ENCODE measurements around the gene CD52. TPM values are rescaled to one million over a fixed set of nuclear protein-coding genes. Genes with fewer than 3 reads are reported as not detected.
"Not testable (repeated sequence)": the region's sequence is repeated elsewhere in the genome, so short reads cannot be mapped to it uniquely, and the experiment has no call there.

Gene CD52
- polyA plus RNA-seq, 4 donors: 1.7 to 9.6 (median 5.3) TPM

- DNase-seq (ENCODE audit: low read depth in 4 of 4, low spot score in 2 of 4): no peak
Measured at GRCh38 chr1:26283871-26284596, 33.7 kb upstream of the CD52 start.

DNA sequence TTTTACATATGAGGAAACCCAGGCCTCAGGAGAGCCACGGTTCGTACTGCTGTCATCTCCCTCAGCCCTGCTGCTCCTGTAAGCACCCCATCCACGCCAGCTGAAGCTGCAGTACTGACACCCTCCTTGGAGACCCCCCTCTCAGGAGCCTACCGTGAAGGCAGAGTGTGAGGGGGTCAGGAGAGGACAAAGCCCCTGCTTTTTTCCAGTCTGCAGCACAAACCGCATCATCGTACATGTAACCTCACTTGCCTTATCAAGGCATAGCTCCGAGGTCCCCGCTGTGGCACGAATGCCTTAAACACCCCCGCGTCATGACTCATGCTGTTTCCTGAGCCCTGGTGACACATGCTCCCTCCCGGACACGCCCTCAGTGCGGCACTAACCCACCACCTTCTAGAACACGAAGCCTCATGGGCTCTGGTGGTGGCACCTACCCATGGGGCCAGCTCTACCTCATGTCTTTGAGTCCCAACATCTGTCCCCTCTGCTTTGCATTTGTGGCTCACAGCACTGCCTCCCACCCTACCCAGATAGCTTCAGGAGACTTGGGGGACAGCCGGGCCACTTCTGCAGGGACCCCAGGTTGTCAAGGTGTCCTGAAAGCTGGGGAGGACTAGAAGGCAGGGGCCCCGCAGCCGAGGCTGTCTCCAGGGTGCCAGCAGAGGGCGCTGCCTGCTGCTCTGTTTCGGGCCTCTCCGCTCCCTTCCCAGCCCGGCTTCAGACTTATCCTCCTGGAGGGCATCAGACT lies 33.0 kb upstream of the CD52 start:
- DNase-seq (ENCODE audit: low read depth in 4 of 4, low spot score in 2 of 4): no peak

DNA sequence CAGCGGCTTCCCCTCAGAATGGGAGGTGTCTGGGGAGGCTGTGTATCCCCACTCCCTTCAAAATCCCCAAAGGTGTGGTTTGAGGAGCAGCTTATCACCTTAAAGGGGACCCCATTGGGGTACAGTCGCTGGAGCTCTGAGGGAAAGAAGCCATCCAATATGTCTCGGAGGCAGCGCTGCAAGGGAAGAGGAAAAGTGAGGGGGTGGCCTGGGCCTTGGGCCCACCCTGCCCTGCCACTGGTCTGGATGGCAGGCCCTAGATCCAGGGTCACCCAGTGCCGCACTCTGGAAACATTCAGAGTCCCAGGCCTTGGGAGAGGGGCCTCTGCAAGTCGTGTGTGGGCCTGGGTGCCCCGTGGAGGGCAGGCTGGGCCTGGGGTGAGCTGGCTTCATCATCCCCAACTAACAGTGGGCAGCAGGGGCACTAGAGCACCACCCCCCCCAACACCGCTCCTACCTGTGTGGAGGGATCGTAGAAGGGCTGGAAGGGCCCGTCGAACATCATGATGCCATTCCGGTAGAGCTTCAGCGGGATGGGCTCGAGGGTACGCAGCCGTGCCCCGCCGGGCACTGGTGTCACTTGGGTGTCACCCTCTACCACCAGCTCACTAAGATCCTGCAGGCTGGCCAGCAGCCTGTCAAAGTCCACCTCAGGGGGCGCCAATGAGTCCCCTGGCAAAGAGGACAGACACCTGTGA lies 32.2 kb upstream of the CD52 start:
- no peak for DNase-seq (ENCODE audit: low read depth in 4 of 4, low spot score in 2 of 4)

DNA sequence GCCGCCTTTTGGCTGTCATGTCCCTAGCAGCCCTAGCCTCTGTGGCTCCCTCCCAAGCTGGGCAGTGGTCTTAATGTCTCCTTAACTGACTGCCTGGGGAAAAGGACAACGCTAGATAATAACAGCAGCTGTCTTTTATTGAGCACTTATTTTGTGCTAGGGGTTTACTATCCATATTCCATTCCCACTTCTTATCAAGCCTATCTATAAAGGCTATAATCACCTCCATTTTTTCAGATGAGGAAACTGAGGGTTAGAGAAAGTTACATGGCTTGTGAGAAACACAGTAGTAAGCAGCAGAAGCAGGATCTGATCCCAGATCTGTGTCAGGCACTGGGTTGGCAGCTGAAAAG lies 31.7 kb upstream of the CD52 start:
- no peak for DNase-seq (ENCODE audit: low read depth in 4 of 4, low spot score in 2 of 4)

GRCh38 chr1:26287033-26287711 lies 30.6 kb upstream of the CD52 start:
- no peak for DNase-seq (ENCODE audit: low read depth in 4 of 4, low spot score in 2 of 4)

GRCh38 chr1:26287811-26288210 lies 29.9 kb upstream of the CD52 start:
- no peak for DNase-seq (ENCODE audit: low read depth in 4 of 4, low spot score in 2 of 4)

DNA sequence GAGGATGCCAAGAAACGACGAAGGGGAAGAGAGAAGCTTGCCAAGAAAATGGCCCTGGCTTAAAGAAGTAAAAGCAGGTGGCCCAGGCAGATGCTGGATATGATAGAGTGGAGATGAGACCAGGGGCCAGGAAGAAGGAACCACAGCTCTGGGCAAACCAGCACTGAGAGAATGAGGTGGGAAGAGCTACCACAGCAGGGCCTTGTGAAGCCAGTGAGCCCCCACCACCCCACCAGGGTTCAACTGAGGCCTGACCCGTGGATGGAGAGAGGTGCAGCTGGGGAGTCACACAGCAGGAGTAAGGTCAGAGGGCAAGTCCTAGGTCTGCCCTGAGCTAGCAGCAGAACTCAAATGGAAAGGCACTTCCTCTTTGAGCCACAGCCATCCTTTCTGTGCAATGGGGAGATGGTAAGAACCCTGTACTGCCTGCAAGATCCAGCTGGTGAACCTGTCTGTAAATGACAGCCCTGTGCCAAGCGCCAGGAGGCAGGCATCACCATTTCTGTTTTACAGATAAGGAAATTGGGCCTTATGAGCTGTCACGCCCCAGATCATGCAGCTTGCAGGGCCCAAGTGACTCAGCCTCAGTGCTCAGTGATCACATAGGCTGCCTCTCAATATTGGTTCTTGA lies 29.3 kb upstream of the CD52 start:
- DNase-seq (ENCODE audit: low read depth in 4 of 4, low spot score in 2 of 4): no peak

- no peak for DNase-seq (ENCODE audit: low read depth in 4 of 4, low spot score in 2 of 4)
Measured at GRCh38 chr1:26289158-26290059, 28.3 kb upstream of the CD52 start.

DNA sequence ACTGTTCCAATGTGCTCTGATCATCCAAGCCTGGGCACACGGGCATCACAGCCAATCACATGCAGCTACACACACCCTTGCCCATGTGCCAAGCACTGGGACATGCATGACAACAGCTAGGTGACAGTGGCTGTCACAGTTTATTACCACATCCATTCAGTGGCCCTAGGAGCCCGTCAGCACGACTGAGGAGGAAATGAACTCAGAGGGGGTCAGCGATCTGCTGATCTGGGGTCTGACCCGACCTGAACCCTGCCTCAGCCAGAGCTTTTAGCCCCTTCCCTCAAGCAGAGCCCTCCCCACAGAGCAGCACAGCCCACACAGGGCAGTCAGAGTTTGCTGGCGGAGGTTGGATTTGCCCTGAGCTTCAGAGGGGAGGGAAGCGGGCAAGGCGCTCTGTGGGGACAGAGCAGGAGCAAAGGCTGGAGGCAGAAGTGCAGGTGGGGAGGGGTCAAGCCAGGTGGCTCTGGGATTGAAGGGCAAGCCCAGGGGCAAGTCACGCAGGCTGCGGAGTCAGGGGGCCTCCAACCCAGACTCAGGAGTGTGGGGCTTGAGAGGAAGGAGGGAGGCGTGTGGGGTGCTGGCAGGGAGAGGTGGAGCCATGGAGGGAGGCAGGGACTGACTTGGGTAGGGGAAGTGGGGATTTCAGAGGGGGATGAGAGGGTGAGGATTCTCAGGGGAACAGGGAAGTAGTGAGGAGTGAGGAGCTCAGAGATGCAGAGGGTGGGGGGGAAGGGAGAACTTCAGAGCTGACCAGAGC lies 27.5 kb upstream of the CD52 start:
- no peak for DNase-seq (ENCODE audit: low read depth in 4 of 4, low spot score in 2 of 4)

GRCh38 chr1:26290882-26291261 lies 26.9 kb upstream of the CD52 start:
- no peak for DNase-seq (ENCODE audit: low read depth in 4 of 4, low spot score in 2 of 4)

GRCh38 chr1:26291433-26291832 lies 26.3 kb upstream of the CD52 start:
- no peak for DNase-seq (ENCODE audit: low read depth in 4 of 4, low spot score in 2 of 4)

DNA sequence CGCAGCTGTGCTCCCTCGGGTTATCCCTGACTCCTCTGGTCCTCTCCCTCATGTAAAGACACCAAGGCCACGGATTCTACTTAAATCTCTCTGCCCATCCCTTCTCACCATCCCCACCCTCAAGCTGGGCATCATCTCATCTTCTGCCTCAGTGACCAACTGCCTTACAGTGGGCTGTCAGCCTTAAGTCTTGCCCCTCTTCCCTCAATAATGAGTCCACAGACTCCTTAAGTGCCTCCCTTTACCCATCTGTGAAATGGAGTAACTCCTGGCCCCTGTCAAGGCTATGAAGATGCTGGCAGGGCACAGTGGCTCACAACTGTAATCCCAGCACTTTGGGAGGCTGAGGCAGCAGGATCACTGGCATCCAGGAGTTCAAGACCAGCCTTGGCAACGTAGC lies 25.8 kb upstream of the CD52 start:
- no peak for DNase-seq (ENCODE audit: low read depth in 4 of 4, low spot score in 2 of 4)

DNA sequence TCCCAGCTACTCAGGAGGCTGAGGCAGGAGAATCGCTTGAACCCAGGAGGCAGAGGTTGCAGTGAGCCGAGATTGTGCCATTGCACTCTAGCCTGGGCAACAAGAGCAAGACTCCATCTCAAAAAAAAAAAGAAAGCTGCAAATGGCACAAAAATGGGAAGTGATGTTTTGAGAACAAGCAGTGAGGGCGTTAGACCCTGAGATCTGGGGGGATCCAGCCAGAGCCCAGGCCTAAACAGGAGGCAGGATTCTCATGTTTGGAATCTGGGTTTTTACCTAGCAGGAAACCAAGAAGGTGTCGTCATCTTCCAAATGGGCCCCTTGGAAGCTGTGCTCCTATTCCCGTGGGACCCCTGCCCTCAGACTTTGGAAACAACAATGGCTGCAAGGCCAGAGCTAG lies 25.0 kb upstream of the CD52 start:
- not testable (repeated sequence) for DNase-seq (ENCODE audit: low read depth in 4 of 4, low spot score in 2 of 4)

GRCh38 chr1:26293911-26294463 lies 23.8 kb upstream of the CD52 start:
- DNase-seq (ENCODE audit: low read depth in 4 of 4, low spot score in 2 of 4): no peak

DNA sequence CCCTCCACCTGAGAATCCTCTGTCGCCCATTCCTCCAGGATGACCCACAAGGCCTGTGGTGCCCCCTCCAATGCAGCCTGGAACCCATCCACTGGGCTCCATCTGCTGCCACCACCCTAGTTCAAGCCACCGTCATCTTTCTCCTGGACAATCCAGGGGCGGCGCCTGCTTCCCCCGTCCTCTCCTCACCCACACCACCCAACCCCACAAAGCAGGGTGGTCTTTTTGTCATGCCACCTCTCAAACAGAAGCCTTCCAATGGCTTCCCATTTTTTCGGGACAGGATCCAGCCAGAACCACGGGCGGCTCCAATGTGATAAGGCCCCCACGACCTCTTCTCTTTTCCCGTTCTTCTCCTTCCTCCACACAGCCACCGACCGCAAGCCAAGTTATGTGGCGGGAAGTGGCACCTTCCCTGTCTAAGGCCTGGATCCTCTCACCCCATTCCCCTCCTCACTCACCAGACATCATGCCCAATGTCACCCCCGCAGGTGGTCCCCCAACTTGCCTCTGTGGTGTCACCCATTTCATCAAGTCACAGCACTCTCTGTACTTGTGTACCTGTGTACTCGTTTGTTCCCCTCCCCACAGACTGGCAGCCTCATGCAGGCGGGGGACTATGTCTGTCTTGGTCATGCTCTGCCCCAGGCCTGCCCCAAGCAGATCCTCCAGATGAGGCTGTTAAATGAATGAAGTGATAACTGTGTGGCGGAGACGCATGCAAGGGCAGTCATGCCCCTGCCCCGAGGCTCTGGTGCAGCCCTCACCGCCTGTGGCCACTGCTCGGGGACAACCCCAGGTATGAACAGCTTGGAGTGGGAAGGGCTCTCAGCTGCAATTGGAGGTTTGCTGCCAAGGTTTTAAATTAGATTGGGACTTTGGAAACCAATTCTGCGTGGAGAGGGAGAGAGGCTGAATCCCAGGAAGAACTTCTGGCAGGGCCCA lies 22.3 kb upstream of the CD52 start:
- no peak for DNase-seq (ENCODE audit: low read depth in 4 of 4, low spot score in 2 of 4)

DNA sequence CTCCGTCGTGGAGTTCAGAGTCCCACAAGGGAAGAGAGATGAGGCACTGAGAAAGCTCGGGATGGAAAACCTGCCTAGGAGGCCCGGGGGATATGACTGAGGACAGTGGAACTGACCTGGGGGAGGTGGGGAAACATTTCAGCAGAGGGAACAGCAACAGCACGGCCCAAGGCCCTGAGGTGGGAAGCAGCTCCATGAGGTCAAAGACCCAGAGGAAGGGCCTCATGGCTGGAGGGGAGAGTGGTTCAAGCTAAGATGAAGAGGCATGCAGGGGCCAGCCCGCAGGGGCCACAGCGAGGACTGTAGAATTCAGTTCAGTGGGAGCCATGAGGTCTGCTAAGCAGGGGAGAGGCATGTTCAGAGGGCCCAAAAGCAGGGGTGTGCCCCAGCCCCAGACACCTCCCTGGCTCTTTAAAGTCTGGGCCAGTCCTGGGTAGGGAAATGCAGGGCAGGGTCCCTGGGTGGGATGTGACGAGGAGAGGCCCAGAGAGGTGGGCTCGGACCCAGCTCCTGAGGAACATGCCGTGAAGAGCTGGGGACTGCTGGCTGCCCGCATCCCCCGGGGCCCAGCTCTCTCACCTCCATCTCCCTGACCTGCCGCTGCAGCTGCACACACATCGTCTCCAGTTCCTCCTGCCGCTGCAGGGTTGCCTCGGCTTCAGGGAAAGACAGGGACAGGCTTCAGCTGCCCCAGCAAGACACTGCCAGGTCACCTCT lies 21.3 kb upstream of the CD52 start:
- no peak for DNase-seq (ENCODE audit: low read depth in 4 of 4, low spot score in 2 of 4)

Data from left renal cortex interstitium (tissue), 4 donors.